K562 (cell line): ENCODE data around the gene ATP5PF. TPM values are rescaled to one million over a fixed set of nuclear protein-coding genes. Genes with fewer than 3 reads are reported as not detected.

Experiments
- EHMT2 ChIP-seq: fragments of 450-650 bp; IDR thresholded peaks from 2 replicates; pipeline ENCODE4 v1.6.1; 2018; ENCODE audit warnings: antibody characterized with exemption
- GABPA ChIP-seq: fragments of 200-800 bp; sonication (Bioruptor generic); conservative IDR thresholded peaks from 2 replicates; pipeline ENCODE4 v1.6.1; 2016; ENCODE audit warnings: low read depth, missing genetic modification characterization, missing compliant biosample characterization
- HDAC3 ChIP-seq: fragments of 450-650 bp; IDR thresholded peaks from 2 replicates; pipeline ENCODE4 v1.6.1; 2018; ENCODE audit warnings: borderline replicate concordance, mild to moderate bottlenecking, moderate library complexity; ENCODE audit not compliant: partially characterized antibody
- L3MBTL2 ChIP-seq: fragments of 450-650 bp; IDR thresholded peaks from 2 replicates; pipeline ENCODE4 v1.6.1; 2016; ENCODE audit warnings: mild to moderate bottlenecking, moderate library complexity
- ZFPM2 ChIP-seq: fragments of 250-450 bp; sonication (Bioruptor Pico); IDR thresholded peaks from 2 replicates; pipeline ENCODE4 v1.5.1; 2022; ENCODE audit warnings: mild to moderate bottlenecking
- ZNF436 ChIP-seq: fragments of 250-450, 450-650 bp; sonication (Bioruptor Pico); formaldehyde crosslinking; IDR thresholded peaks from 2 replicates; pipeline ENCODE4 v1.7.0; 2020; ENCODE audit warnings: mild to moderate bottlenecking
- polyA plus RNA-seq, 8 experiments: library from polyadenylated mRNA; depleted of rRNA in 4 of 8; stranded (reverse) in 5 of 8; unstranded in 3 of 8; fragments of >200 nt; fragmentation: Nextera tagmentation in 2 of 8; fragmentation: Illumina TruSeq in 1 of 8; extraction: Ambion mirVana in 2 of 8; extraction: Trizol in 1 of 8; gene quantifications; 2 replicates each; pipeline versions ENCODE4 v1.2.1 to v1.2.3, GENCODE V29; 2011 to 2014; ENCODE audit warnings: inconsistent platforms in 1 of 8, missing spikeins in 1 of 8
- total RNA-seq, 7 experiments: library from RNA; depleted of rRNA in 6 of 7; stranded (reverse); fragments of >200 nt in 6 of 7; fragmentation: Illumina TruSeq in 2 of 7; extraction: Trizol in 2 of 7; gene quantifications; 2 replicates each; pipeline versions ENCODE4 v1.2.1 to v1.2.3, GENCODE V29; 2011 to 2021; ENCODE audit warnings: low replicate concordance in 1 of 7
- TF ChIP-seq, protein P1 (sequence below): fragments of 450-650 bp; IDR thresholded peaks from 2 replicates; pipeline ENCODE4 v1.6.1; 2016; ENCODE audit warnings: mild to moderate bottlenecking, moderate library complexity
- TF ChIP-seq, protein P2 (sequence below), 2 experiments: fragments of 150-350 bp in 1 of 2; IDR thresholded peaks; 2 replicates each; pipeline ENCODE4 v1.6.1; 2012 to 2016; ENCODE audit warnings: low read depth in 2 of 2, low read length in 2 of 2, mild to moderate bottlenecking in 1 of 2, moderate library complexity in 1 of 2

Gene ATP5PF
- total and polyA plus RNA-seq, 9 of the 15 experiments (the other 6 are each of a cell fraction or from before 2014, with no cell fraction given) = 242 to 2,488 (median 533) TPM

DNA sequence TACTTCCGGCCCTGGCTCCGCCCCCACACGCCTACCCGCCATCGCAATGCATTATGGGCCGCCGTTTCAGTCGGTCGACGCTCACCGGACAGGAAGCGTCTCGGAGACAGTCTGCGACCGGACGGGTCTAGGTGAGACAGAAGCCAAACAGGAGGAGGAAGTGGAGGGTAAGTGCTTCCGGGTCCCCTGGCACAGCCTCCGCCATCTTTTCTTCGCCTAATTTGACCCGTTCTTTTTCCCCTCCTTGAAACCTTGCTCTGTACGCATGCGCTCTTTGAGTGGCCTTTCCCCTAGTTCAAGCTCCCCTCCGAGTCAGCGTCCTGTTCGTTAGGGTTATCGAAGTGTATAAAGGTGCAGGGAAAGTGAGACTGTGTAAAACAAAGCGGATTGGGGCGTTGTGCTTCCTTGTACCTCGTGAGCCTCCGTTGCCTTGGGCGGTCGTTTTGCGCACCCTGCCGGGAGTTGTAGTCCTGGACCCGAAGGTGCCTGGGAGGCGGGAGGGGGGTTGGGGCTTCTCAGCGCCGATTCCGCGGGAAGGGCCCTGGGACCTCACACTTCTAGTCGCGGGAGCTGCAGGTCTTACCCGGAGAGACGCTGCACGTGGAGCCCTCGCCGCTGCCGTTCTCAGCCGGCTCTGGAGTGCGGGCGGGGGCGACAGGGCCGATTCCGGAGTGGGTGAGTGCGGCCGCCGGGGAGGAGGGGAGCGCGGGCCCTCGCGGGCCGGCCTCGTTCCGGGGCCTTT lies at the start of gene ATP5PF, which contains the start of gene GABPA (continued):
- TF ChIP-seq, protein P1, sequence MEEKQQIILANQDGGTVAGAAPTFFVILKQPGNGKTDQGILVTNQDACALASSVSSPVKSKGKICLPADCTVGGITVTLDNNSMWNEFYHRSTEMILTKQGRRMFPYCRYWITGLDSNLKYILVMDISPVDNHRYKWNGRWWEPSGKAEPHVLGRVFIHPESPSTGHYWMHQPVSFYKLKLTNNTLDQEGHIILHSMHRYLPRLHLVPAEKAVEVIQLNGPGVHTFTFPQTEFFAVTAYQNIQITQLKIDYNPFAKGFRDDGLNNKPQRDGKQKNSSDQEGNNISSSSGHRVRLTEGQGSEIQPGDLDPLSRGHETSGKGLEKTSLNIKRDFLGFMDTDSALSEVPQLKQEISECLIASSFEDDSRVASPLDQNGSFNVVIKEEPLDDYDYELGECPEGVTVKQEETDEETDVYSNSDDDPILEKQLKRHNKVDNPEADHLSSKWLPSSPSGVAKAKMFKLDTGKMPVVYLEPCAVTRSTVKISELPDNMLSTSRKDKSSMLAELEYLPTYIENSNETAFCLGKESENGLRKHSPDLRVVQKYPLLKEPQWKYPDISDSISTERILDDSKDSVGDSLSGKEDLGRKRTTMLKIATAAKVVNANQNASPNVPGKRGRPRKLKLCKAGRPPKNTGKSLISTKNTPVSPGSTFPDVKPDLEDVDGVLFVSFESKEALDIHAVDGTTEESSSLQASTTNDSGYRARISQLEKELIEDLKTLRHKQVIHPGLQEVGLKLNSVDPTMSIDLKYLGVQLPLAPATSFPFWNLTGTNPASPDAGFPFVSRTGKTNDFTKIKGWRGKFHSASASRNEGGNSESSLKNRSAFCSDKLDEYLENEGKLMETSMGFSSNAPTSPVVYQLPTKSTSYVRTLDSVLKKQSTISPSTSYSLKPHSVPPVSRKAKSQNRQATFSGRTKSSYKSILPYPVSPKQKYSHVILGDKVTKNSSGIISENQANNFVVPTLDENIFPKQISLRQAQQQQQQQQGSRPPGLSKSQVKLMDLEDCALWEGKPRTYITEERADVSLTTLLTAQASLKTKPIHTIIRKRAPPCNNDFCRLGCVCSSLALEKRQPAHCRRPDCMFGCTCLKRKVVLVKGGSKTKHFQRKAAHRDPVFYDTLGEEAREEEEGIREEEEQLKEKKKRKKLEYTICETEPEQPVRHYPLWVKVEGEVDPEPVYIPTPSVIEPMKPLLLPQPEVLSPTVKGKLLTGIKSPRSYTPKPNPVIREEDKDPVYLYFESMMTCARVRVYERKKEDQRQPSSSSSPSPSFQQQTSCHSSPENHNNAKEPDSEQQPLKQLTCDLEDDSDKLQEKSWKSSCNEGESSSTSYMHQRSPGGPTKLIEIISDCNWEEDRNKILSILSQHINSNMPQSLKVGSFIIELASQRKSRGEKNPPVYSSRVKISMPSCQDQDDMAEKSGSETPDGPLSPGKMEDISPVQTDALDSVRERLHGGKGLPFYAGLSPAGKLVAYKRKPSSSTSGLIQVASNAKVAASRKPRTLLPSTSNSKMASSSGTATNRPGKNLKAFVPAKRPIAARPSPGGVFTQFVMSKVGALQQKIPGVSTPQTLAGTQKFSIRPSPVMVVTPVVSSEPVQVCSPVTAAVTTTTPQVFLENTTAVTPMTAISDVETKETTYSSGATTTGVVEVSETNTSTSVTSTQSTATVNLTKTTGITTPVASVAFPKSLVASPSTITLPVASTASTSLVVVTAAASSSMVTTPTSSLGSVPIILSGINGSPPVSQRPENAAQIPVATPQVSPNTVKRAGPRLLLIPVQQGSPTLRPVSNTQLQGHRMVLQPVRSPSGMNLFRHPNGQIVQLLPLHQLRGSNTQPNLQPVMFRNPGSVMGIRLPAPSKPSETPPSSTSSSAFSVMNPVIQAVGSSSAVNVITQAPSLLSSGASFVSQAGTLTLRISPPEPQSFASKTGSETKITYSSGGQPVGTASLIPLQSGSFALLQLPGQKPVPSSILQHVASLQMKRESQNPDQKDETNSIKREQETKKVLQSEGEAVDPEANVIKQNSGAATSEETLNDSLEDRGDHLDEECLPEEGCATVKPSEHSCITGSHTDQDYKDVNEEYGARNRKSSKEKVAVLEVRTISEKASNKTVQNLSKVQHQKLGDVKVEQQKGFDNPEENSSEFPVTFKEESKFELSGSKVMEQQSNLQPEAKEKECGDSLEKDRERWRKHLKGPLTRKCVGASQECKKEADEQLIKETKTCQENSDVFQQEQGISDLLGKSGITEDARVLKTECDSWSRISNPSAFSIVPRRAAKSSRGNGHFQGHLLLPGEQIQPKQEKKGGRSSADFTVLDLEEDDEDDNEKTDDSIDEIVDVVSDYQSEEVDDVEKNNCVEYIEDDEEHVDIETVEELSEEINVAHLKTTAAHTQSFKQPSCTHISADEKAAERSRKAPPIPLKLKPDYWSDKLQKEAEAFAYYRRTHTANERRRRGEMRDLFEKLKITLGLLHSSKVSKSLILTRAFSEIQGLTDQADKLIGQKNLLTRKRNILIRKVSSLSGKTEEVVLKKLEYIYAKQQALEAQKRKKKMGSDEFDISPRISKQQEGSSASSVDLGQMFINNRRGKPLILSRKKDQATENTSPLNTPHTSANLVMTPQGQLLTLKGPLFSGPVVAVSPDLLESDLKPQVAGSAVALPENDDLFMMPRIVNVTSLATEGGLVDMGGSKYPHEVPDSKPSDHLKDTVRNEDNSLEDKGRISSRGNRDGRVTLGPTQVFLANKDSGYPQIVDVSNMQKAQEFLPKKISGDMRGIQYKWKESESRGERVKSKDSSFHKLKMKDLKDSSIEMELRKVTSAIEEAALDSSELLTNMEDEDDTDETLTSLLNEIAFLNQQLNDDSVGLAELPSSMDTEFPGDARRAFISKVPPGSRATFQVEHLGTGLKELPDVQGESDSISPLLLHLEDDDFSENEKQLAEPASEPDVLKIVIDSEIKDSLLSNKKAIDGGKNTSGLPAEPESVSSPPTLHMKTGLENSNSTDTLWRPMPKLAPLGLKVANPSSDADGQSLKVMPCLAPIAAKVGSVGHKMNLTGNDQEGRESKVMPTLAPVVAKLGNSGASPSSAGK = peak; percentile 84
- peak; percentile 81 for TF ChIP-seq L3MBTL2
- no peak for TF ChIP-seq GABPA (tag)
- TF ChIP-seq ZNF436 (CRISPR knock-in tag) = no peak
- TF ChIP-seq, protein P2, sequence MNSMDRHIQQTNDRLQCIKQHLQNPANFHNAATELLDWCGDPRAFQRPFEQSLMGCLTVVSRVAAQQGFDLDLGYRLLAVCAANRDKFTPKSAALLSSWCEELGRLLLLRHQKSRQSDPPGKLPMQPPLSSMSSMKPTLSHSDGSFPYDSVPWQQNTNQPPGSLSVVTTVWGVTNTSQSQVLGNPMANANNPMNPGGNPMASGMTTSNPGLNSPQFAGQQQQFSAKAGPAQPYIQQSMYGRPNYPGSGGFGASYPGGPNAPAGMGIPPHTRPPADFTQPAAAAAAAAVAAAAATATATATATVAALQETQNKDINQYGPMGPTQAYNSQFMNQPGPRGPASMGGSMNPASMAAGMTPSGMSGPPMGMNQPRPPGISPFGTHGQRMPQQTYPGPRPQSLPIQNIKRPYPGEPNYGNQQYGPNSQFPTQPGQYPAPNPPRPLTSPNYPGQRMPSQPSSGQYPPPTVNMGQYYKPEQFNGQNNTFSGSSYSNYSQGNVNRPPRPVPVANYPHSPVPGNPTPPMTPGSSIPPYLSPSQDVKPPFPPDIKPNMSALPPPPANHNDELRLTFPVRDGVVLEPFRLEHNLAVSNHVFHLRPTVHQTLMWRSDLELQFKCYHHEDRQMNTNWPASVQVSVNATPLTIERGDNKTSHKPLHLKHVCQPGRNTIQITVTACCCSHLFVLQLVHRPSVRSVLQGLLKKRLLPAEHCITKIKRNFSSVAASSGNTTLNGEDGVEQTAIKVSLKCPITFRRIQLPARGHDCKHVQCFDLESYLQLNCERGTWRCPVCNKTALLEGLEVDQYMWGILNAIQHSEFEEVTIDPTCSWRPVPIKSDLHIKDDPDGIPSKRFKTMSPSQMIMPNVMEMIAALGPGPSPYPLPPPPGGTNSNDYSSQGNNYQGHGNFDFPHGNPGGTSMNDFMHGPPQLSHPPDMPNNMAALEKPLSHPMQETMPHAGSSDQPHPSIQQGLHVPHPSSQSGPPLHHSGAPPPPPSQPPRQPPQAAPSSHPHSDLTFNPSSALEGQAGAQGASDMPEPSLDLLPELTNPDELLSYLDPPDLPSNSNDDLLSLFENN (IDR thresholded peaks at IDR 0.05; ENCODE audit: low read depth in 2 of 2, low read length in 2 of 2) = peak in 1 of 2 experiments; percentile 23; a peak in 1 of 4 replicates
- peak; percentile 76; the same call in 1 of the 2 replicates for TF ChIP-seq EHMT2
- no peak for TF ChIP-seq HDAC3
- no peak for TF ChIP-seq ZFPM2 (CRISPR knock-in tag)
